ENCODE results near the gene GTF2IRD1. TPM values are rescaled to one million over a fixed set of nuclear protein-coding genes. Genes with fewer than 3 reads are reported as not detected.
A peak's percentile ranks its signal among the peaks of the same experiment; 100 is the strongest.
"Not testable (repeated sequence)": the region's sequence is repeated elsewhere in the genome, so short reads cannot be mapped to it uniquely, and the experiment has no call there.

Gene GTF2IRD1
- total RNA-seq, 1 donor from 2014 or later = 16.3 TPM

DNA sequence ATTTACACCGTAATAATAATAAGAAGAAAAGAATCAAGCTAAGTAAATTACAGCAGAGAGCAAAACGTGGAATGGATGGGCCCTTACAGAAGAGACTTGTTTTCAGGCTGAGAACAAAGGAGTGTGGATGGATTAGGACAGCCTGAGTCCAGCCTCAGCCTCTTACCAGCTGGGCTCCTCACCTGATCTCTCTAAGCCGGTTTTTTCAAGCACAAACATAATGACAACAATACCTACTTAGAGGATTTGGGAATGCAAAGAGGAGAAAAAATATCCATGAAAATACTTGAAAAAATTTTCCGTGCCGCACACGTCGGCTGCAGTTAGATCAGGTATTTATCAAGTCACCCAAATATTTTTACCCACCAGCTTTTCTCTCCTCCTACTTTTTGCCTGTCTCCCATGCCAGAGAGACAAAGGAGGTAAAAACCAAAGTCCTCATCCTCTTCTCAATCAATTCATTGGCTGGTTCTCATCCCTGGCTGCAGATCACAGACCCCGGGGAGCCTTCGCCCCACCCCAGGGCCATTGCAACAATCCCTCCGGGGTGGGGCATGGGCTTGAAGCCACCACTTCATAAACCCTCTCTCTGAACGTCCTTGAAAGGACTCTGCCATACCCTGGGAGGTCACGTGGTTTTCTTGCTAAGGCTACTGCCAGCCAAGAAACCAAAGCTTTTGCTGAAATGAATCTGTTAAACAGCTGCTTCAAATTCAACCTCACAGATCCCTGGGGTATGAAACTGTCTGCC, 174.1 kb downstream of the GTF2IRD1 start:
- intact Hi-C loops (cut with DNase I) = no loop called here
- peak; percentile 81 to 85 for ATAC-seq
- Histone ChIP-seq H3K4me3 (peak overlapping the region; percentile 10), H3K4me1 (peaks cover 16% of the 10 kb centered on the region), H3K27ac (peak overlapping the region; percentile 63), H3K9me3 (no peaks in the 10 kb centered on the region), H3K36me3 (no peaks in the 10 kb centered on the region), H3K27me3 (ENCODE audit: low read depth) (no peaks in the 10 kb centered on the region)
- TF ChIP-seq, protein P1, sequence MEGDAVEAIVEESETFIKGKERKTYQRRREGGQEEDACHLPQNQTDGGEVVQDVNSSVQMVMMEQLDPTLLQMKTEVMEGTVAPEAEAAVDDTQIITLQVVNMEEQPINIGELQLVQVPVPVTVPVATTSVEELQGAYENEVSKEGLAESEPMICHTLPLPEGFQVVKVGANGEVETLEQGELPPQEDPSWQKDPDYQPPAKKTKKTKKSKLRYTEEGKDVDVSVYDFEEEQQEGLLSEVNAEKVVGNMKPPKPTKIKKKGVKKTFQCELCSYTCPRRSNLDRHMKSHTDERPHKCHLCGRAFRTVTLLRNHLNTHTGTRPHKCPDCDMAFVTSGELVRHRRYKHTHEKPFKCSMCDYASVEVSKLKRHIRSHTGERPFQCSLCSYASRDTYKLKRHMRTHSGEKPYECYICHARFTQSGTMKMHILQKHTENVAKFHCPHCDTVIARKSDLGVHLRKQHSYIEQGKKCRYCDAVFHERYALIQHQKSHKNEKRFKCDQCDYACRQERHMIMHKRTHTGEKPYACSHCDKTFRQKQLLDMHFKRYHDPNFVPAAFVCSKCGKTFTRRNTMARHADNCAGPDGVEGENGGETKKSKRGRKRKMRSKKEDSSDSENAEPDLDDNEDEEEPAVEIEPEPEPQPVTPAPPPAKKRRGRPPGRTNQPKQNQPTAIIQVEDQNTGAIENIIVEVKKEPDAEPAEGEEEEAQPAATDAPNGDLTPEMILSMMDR (IDR thresholded peaks at IDR 0.05) = no peak
- peak; percentile 58 for DNase-seq

DNA sequence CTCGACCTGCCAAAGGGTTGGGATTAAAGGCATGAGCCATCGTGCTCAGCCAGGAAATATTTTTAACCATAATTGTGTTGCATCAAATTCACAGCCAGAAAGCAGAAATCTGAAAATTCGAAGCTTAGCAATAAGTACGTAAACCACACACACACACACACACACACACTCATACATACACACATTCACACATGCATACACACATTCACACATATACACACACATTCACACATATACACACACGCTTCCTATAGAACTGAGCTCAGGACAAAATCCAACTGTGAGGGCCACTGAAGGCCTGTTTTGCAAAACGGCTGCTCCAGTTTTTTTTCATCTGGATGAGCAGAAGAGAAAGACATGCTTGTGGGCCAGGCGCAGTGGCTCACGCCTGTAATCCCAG, 178.8 kb downstream of the GTF2IRD1 start:
- no peak overlapping the region for H3K27ac ChIP-seq
- ATAC-seq (no peak), DNase-seq (no peak)
- H3K27me3 ChIP-seq (ENCODE audit: low read depth) = no peaks in the 10 kb centered on the region
- H3K9me3 ChIP-seq = no peaks in the 10 kb centered on the region
- TF ChIP-seq, protein P1 (IDR thresholded peaks at IDR 0.05) = no peak
- no peaks in the 10 kb centered on the region for H3K36me3 ChIP-seq
- H3K4me1 ChIP-seq = peaks cover 19% of the 10 kb centered on the region
- intact Hi-C loops (cut with DNase I) = no loop called here
- H3K4me3 ChIP-seq = no peak overlapping the region

DNA sequence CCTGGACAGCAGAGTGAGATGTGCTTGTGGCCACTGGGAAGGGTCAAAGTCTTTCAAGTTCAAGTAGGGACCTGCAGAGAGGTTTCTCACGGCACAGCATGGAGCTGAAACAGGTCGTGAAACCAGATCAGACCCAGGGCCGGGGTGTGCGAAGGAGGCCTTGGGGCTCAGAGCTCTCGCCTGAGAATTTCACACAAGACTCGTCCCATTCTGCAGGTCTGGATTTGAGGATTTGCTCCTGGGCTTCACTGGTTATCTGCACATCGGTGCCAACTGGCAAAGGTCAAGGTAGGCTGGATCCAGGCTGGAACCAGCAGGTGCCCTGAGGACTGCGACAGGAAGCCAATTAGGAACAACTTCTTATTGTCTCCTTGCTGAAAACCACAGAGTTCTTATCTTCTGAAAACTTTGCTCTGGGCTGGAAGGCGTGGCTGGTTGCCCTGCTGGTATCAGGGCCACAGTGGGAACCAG, 179.8 kb downstream of the GTF2IRD1 start:
- Histone ChIP-seq H3K27me3 (ENCODE audit: low read depth) (no peaks in the 10 kb centered on the region), H3K4me1 (peaks cover 14% of the 10 kb centered on the region), H3K4me3 (no peak overlapping the region), H3K9me3 (no peaks in the 10 kb centered on the region), H3K27ac (no peak overlapping the region), H3K36me3 (no peaks in the 10 kb centered on the region)
- DNase-seq = no peak
- TF ChIP-seq, protein P1 (IDR thresholded peaks at IDR 0.05) = no peak
- intact Hi-C loops (cut with DNase I) = no loop called here
- ATAC-seq = no peak

DNA sequence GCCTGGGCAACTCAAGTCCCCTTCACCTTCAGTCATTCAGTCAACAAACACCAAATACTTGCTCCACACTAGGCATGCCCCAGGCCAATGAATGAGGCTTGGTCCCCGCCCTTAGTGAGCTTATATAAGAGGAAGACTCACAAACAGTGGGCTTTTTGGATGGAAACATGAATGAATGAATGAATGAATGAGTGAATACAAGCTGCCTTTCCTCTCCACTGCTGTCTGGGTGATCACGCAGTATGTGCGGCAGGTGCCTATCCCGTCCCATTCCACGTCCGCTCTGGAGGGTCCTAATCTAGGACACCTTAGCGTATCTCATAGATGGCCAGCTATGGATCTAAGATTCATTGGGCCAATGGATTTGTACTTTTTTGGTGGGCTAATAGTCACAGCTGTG, 184.0 kb downstream of the GTF2IRD1 start:
- TF ChIP-seq, protein P1 (IDR thresholded peaks at IDR 0.05) = no peak
- no peak for ATAC-seq

DNA sequence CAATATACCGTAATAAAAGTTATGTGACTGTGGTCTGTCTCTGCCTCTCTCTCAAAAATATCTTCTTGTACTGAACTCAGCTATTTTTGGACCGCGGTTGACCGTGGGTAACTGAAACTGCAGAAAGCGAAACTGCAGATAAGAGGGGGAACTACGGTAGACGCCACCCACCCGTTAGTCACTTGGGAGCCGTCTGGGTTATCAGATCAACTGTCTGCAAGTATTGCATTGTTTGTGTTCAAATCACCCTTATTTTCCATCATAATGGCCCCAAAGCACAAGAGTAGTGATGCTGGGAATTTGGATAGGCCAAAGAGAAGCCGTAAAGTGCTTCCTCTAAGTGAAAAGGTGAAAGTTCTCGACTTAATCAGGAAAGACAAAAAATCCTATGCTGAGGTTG, 196.3 kb downstream of the GTF2IRD1 start:
- ATAC-seq (peak; percentile 78 to 91), DNase-seq (peak; percentile 67)
- Histone ChIP-seq H3K27ac (peak overlapping the region; percentile 62), H3K4me3 (peak overlapping the region; percentile 36)
- H3K4me1 ChIP-seq; H3K9me3 ChIP-seq; H3K36me3 ChIP-seq; intact Hi-C loops (cut with DNase I); H3K27me3 ChIP-seq (ENCODE audit: low read depth): not testable (repeated sequence)

More for the DNA sequence above, 184.0 kb downstream of the GTF2IRD1 start:
- intact Hi-C loops (cut with DNase I) = no loop called here
- no peaks in the 10 kb centered on the region for H3K27me3 ChIP-seq (ENCODE audit: low read depth)
- no peak overlapping the region for H3K4me3 ChIP-seq
- H3K27ac ChIP-seq = no peak overlapping the region
- H3K36me3 ChIP-seq = no peaks in the 10 kb centered on the region
- no peaks in the 10 kb centered on the region for H3K9me3 ChIP-seq
- peaks cover 11% of the 10 kb centered on the region for H3K4me1 ChIP-seq
- DNase-seq = no peak

DNA sequence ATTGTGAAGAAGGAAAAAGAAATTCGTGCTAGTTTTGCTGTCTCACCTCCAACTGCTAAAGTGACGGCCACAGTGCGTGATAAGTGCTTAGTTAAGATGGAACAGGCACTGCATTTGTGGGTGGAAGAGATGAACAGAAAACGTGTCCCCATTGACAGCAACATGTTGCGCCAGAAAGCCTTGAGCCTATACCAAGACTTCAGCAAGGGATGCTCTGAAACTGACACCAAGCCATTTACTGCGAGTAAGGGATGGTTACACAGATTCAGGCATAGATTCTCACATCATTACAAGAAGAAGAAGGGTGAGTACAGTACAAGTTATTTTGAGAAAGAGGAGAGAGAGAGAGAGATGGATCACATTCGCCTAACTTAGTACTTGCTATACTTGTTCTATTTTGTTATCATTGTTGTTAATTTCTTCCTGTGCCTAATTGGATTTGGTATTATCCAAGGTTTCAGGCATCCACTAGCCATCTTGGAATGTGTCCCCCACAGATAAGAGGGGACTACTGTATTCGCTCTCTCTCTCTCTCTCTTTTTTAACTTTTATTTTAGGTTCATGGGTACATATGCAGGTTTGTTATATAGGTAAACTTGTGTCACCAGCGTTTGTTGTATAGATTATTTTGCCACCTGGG, 196.9 kb downstream of the GTF2IRD1 start:
- H3K9me3 ChIP-seq; intact Hi-C loops (cut with DNase I); H3K36me3 ChIP-seq; H3K4me1 ChIP-seq; H3K27me3 ChIP-seq (ENCODE audit: low read depth); DNase-seq: not testable (repeated sequence)
- H3K27ac ChIP-seq = peak overlapping the region; percentile 62
- peak in 1 of 2 donors; percentile 32 for ATAC-seq
- H3K4me3 ChIP-seq = peak overlapping the region; percentile 36

DNA sequence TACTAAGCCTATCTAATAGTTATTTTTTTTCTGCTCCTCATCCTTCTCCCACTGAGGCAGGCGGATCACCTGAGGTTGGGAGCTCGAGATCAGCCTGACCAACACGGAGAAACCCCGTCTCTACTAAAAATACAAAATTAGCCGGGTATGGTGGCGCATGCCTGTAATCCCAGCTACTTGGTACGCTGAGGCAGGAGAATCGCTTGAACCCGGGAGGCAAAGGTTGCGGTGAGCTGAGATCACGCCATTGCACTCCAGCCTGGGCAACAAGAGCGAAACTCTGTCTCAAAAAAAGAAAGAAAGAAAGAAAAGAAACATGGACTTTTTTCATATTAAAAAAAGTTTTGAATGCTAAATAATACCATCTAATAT, 197.4 kb downstream of the GTF2IRD1 start:
- H3K4me3 ChIP-seq; H3K36me3 ChIP-seq; H3K27ac ChIP-seq; H3K27me3 ChIP-seq (ENCODE audit: low read depth); intact Hi-C loops (cut with DNase I); ATAC-seq; H3K9me3 ChIP-seq; DNase-seq: not testable (repeated sequence)
- H3K4me1 ChIP-seq = peaks cover 12% of the 10 kb centered on the region

Measured in lower lobe of right lung (tissue), 2 donors.